Placental pericyte (primary cell): Measurements from ENCODE around the gene CCDC34. TPM values are rescaled to one million over a fixed set of nuclear protein-coding genes. Genes with fewer than 3 reads are reported as not detected.

ENCODE experiments used
- total RNA-seq: library from RNA; depleted of rRNA; stranded (reverse); fragments of >200 nt; gene quantifications from 2 replicates; pipeline ENCODE4 v1.2.3, GENCODE V29; 2012

CCDC34 gene, protein sequence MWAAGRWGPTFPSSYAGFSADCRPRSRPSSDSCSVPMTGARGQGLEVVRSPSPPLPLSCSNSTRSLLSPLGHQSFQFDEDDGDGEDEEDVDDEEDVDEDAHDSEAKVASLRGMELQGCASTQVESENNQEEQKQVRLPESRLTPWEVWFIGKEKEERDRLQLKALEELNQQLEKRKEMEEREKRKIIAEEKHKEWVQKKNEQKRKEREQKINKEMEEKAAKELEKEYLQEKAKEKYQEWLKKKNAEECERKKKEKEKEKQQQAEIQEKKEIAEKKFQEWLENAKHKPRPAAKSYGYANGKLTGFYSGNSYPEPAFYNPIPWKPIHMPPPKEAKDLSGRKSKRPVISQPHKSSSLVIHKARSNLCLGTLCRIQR
- total RNA-seq, result 0.88 and 5.3 TPM in 2 replicates

GRCh38 chr11:27362749-27363575 is at the start of gene CCDC34:
CCDC34 (minus strand) TSS chr11:27363215; CDS start chr11:27363194, 21 bp downstream.

Other genes starting within 250 kb of the CCDC34 start
- gene LGR4, start 109.6 kb upstream of the CCDC34 start, total RNA-seq, result 7.7 and 18.5 TPM in 2 replicates
- gene LIN7C, start 143.6 kb upstream of the CCDC34 start, total RNA-seq, result 36.3 and 73.4 TPM in 2 replicates